Measurements from ENCODE around the gene ORC3.
"Not testable (repeated sequence)": the region's sequence is repeated elsewhere in the genome, so short reads cannot be mapped to it uniquely, and the experiment has no call there.

Gene ORC3

GRCh38 chr6:87697581-87698546 lies 107.9 kb downstream of the ORC3 start:
- DNase-seq (ENCODE audit: low spot score), result peak; percentile 94

GRCh38 chr6:87698547-87699006 lies 108.6 kb downstream of the ORC3 start:
- peak; percentile 61 for DNase-seq (ENCODE audit: low spot score)

- DNase-seq (ENCODE audit: low spot score), result peak; percentile 26
These were observed 109.6 kb downstream of the ORC3 start for GRCh38 chr6:87699576-87699975.

GRCh38 chr6:87700397-87701343 lies 110.7 kb downstream of the ORC3 start:
- DNase-seq (ENCODE audit: low spot score), result peak; percentile 73

- no peak for DNase-seq (ENCODE audit: low spot score)
These were observed 111.4 kb downstream of the ORC3 start for GRCh38 chr6:87701344-87701675.

GRCh38 chr6:87701676-87702588 lies 112.0 kb downstream of the ORC3 start, which contains the start of gene AKIRIN2:
TSS of gene AKIRIN2 (minus strand) at chr6:87702233. CDS start at chr6:87701684, 549 bp downstream.
- peak; percentile 99 for DNase-seq (ENCODE audit: low spot score)

GRCh38 chr6:87702589-87702945 lies 112.6 kb downstream of the ORC3 start:
- no peak for DNase-seq (ENCODE audit: low spot score)

GRCh38 chr6:87703039-87703438 lies 113.1 kb downstream of the ORC3 start:
- not testable (repeated sequence) for DNase-seq (ENCODE audit: low spot score)

GRCh38 chr6:87705070-87705691 lies 115.2 kb downstream of the ORC3 start:
- no peak for DNase-seq (ENCODE audit: low spot score)

- DNase-seq (ENCODE audit: low spot score), result no peak
These were observed 116.4 kb downstream of the ORC3 start for GRCh38 chr6:87706187-87706966.

GRCh38 chr6:87708581-87709427 lies 118.9 kb downstream of the ORC3 start:
- not testable (repeated sequence) for DNase-seq (ENCODE audit: low spot score)

GRCh38 chr6:87710090-87710489 lies 120.2 kb downstream of the ORC3 start:
- no peak for DNase-seq (ENCODE audit: low spot score)

GRCh38 chr6:87712713-87713112 lies 122.8 kb downstream of the ORC3 start:
- not testable (repeated sequence) for DNase-seq (ENCODE audit: low spot score)

- DNase-seq (ENCODE audit: low spot score), result no peak
These were observed 124.3 kb downstream of the ORC3 start for GRCh38 chr6:87714093-87714842.
